MG63 (cell line): ENCODE results near the gene CFD. TPM values are rescaled to one million over a fixed set of nuclear protein-coding genes. Genes with fewer than 3 reads are reported as not detected.
"Not testable (repeated sequence)": the region's sequence is repeated elsewhere in the genome, so short reads cannot be mapped to it uniquely, and the experiment has no call there.

Experiments used
- DNase-seq: peaks from one replicate; pipeline ENCODE4 v3.0.0-alpha.2; 2020
- H3K27me3 ChIP-seq: fragments of 250-450 bp; sonication (Bioruptor Pico); 2 replicates; pipeline ENCODE4 v1.5.1; 2020; ENCODE audit warnings: mild to moderate bottlenecking, moderate library complexity
- H3K36me3 ChIP-seq: fragments of 250-450 bp; sonication (Bioruptor Pico); 2 replicates; pipeline ENCODE4 v1.5.1; 2020; ENCODE audit warnings: mild to moderate bottlenecking, moderate library complexity
- H3K4me3 ChIP-seq: fragments of 250-450 bp; sonication (Bioruptor Pico); 2 replicates; pipeline ENCODE4 v1.5.1; 2020; ENCODE audit warnings: mild to moderate bottlenecking, moderate library complexity
- H3K9me3 ChIP-seq: fragments of 250-450 bp; sonication (Bioruptor Pico); 2 replicates; pipeline ENCODE4 v1.5.1; 2020; ENCODE audit warnings: mild to moderate bottlenecking, moderate library complexity
- total RNA-seq: library from RNA; depleted of rRNA; stranded (reverse); fragments of >200 nt; shearing (Covaris generic); gene quantifications from 2 replicates; pipeline ENCODE4 v1.2.3, GENCODE V29; 2014; ENCODE audit warnings: low replicate concordance; rRNA removed

CFD gene
- 2.8 TPM in 1 of 2 replicates, not detected in the other for total RNA-seq

DNA sequence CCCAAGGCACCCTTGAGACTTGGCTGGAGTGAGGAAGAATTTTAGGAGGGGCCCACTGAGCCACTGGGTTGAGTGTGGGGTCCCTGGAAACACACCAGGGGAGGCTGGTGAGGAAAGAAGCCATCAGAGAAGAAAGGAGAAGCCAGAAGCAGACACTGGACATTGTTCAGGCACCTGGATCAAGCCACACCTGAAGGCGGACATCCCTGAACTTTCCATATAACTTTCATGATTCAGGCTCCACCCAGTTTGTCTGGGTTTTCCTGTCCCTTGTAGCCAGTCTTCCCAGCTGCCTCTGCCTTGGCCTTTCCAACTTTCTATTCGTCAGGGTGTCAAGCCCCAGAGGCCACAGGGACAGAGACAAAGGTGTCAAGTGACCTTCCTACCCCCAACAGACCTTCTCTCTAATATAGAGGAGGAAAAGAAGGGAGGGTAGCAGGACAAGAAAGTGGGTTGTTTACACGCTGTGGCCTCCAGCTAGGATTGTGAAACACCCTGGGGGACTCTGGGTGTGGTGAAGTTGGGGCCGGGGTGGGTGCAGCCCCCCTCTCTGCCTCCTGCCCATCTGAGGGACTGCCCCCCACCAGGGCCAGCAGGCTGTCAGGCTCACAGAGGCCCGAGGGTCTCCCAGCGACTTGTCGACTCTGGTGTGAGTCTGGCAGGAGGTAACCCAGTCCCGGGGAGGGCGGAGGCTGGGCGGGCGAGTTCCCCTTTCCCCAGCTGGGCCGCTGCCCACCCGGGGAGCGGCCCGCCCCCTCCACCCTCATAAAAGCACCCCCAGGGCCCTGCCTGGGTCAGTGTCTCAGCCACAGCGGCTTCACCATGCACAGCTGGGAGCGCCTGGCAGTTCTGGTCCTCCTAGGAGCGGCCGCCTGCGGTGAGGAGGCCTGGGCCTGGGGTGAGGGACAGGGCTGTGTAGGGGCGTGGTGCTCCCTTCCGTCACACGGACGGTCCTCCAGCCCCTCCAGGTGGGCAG, at the start of gene CFD:
Gene CFD, plus strand, starts transcription at position 797 of the 976 bp plus-strand sequence. Its CDS starts 26 bp downstream, at position 823.
- no peak for DNase-seq
- Histone ChIP-seq H3K4me3 (no peak within 1 kb of the TSS), H3K27me3 (no peaks in the 10 kb centered on the region; the same call in 1 of the 2 replicates), H3K36me3 (no peaks in the 10 kb centered on the region), H3K9me3 (no peaks in the 10 kb centered on the region)

DNA sequence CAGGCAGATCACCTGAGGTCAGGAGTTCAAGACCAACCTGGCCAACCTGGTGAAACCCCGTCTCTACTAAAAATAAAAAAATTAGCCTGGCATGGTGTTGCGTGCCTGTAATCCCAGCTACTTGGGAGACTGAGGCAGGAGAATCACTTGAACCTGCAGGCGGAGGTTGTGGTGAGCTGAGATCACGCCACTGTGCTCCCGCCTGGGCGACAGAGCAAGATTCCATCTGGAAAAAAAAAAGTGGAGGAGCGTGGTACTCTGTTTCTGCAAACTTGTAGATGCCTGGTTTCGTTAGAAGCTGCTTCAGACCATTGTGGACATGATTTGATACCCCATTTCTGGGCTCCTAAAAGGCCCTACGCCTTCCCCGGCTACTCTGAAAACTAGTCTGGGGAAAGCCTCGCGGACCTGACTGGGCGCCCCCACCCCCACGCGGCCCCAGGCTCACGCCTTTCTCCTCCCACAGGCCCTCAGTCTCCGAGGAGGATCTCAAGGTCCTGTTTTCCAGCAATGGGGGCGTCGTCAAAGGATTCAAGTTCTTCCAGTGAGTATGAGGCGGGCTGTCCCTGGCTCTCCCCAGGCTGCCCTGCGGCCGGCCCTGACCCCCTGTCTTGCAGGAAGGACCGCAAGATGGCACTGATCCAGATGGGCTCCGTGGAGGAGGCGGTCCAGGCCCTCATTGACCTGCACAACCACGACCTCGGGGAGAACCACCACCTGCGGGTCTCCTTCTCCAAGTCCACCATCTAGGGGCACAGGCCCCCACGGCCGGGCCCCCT, 49.2 kb upstream of the CFD start:
- no peaks in the 10 kb centered on the region for H3K9me3 ChIP-seq
- H3K27me3 ChIP-seq: no peaks in the 10 kb centered on the region
- no peak for DNase-seq
- H3K4me3 ChIP-seq: no peak overlapping the region
- peaks cover 45% of the 10 kb centered on the region for H3K36me3 ChIP-seq

- no peak overlapping the region for H3K4me3 ChIP-seq
- DNase-seq: no peak
- H3K27me3 ChIP-seq: no peaks in the 10 kb centered on the region
- H3K9me3 ChIP-seq: no peaks in the 10 kb centered on the region
- peaks cover 41% of the 10 kb centered on the region for H3K36me3 ChIP-seq
Measured at GRCh38 chr19:810883-811489, 48.5 kb upstream of the CFD start.

DNA sequence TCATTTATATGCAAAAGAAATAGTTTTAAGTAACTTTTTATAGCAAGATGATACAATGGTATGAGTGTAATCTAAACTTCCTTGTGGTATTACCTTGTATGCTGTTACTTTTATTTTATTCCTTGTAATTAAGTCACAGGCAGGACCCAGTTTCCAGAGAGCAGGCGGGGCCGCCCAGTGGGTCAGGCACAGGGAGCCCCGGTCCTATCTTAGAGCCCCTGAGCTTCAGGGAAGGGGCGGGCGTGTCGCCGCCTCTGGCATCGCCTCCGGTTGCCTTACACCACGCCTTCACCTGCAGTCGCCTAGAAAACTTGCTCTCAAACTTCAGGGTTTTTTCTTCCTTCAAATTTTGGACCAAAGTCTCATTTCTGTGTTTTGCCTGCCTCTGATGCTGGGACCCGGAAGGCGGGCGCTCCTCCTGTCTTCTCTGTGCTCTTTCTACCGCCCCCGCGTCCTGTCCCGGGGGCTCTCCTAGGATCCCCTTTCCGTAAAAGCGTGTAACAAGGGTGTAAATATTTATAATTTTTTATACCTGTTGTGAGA, 47.9 kb upstream of the CFD start:
- Histone ChIP-seq H3K36me3 (peaks cover 39% of the 10 kb centered on the region), H3K9me3 (no peaks in the 10 kb centered on the region), H3K27me3 (no peaks in the 10 kb centered on the region), H3K4me3 (no peak overlapping the region)
- no peak for DNase-seq

DNA sequence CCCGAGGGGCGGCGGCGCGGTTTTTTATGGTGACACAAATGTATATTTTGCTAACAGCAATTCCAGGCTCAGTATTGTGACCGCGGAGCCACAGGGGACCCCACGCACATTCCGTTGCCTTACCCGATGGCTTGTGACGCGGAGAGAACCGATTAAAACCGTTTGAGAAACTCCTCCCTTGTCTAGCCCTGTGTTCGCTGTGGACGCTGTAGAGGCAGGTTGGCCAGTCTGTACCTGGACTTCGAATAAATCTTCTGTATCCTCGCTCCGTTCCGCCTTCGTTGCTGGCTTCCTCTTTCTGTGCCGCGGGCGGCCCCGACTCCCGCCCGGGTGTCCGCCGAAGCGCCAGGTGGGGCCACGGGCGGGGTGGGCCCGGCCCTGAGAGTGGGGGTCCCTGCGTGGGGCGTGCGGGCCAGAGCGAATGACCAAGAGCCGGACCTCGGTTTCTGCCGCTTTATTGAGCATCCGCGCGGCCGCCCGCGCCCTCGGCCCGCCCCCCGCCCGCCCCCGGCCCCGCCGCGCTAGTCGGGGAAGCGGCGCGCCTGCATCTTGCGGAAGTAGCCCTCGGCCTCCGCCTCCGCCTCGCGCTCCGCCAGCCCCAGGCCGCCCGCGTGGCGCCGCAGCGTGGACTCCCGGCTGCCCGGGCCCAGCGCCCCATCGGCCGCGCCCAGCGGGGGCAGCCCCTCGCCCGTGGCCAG, 47.3 kb upstream of the CFD start:
- DNase-seq: no peak
- H3K36me3 ChIP-seq: peaks cover 33% of the 10 kb centered on the region
- H3K27me3 ChIP-seq: no peaks in the 10 kb centered on the region
- H3K4me3 ChIP-seq: no peak overlapping the region
- H3K9me3 ChIP-seq: no peaks in the 10 kb centered on the region

DNA sequence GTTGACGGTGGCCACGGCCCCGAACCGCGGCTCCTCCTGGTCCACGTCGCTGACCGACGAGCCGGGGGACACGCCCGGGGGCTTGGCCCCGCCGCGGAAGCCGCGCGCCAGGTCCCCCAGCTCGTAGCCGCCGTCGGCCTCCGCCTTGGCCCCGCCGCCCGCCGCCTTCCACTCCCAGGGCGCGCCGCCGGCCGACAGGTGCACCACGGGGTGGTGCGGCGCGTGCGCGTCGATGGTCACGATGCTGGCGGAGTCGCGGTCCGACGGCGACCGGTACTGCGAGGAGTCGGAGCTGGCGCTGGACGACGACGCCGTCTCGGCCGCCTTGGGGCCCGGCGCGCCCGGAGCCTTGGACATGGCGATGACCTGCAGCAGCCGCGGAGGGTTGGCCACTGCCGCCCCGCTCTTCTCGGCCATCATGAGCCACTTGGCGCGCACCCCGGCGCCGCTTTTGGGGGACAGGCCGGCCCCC, 46.7 kb upstream of the CFD start:
- no peak for DNase-seq
- Histone ChIP-seq H3K27me3 (no peaks in the 10 kb centered on the region), H3K9me3 (no peaks in the 10 kb centered on the region), H3K4me3 (no peak overlapping the region), H3K36me3 (peaks cover 27% of the 10 kb centered on the region)

- Histone ChIP-seq H3K9me3 (no peaks in the 10 kb centered on the region), H3K36me3 (peaks cover 24% of the 10 kb centered on the region), H3K4me3 (no peak overlapping the region), H3K27me3 (no peaks in the 10 kb centered on the region)
- DNase-seq: no peak
Measured at GRCh38 chr19:813219-814151, 46.0 kb upstream of the CFD start.

- Histone ChIP-seq H3K36me3 (peaks cover 19% of the 10 kb centered on the region), H3K4me3 (no peak overlapping the region), H3K9me3 (no peaks in the 10 kb centered on the region), H3K27me3 (no peaks in the 10 kb centered on the region)
- no peak for DNase-seq
Measured at GRCh38 chr19:814152-815078, 45.0 kb upstream of the CFD start.

GRCh38 chr19:815079-815774, 44.2 kb upstream of the CFD start:
- DNase-seq: no peak
- Histone ChIP-seq H3K36me3 (peaks cover 12% of the 10 kb centered on the region), H3K4me3 (no peak overlapping the region), H3K9me3 (no peaks in the 10 kb centered on the region), H3K27me3 (no peaks in the 10 kb centered on the region)

GRCh38 chr19:815775-816499, 43.5 kb upstream of the CFD start:
- no peaks in the 10 kb centered on the region for H3K9me3 ChIP-seq
- no peaks in the 10 kb centered on the region for H3K27me3 ChIP-seq
- H3K4me3 ChIP-seq: no peak overlapping the region
- peaks cover 8% of the 10 kb centered on the region for H3K36me3 ChIP-seq
- no peak for DNase-seq

GRCh38 chr19:816500-816857, 43.0 kb upstream of the CFD start:
- Histone ChIP-seq H3K4me3 (no peak overlapping the region), H3K36me3 (peaks cover 4% of the 10 kb centered on the region; the same call in 1 of the 2 replicates), H3K27me3 (no peaks in the 10 kb centered on the region), H3K9me3 (no peaks in the 10 kb centered on the region)
- DNase-seq: no peak

GRCh38 chr19:820212-820611, 39.3 kb upstream of the CFD start:
- H3K36me3 ChIP-seq, H3K27me3 ChIP-seq, H3K9me3 ChIP-seq, DNase-seq, H3K4me3 ChIP-seq: not testable (repeated sequence)

DNA sequence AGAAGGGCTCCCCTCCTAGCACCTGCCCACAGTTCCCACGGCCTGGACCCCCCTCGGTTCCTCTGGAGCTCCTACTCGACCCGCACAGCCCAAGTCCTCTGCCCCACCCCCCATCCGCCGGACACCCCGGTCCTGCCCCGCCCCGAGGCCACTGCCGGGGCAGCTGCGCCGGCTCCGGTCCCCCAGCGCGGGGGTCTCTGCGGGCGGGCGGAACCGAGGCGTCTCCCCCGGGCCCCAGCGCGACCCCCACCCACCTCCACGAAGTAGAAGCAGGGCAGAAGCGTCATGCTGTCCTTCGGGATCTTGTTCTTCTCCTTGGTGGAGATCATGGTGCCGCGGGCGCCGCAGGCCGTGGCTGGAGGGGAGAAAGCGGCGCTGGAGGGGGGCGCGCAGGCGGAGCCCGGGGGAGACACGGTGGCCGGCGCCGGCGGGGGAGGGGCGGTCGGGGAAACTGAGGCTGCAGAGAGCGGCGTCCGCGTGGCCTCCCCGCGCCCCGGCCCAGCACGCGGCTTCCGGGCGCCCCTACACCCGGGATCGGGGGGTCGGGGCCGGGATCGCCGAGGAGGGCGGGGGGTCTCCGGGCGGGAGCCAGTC, 38.1 kb upstream of the CFD start:
- no peak overlapping the region for H3K4me3 ChIP-seq
- no peaks in the 10 kb centered on the region for H3K9me3 ChIP-seq
- H3K36me3 ChIP-seq: no peaks in the 10 kb centered on the region
- DNase-seq: no peak
- H3K27me3 ChIP-seq: no peaks in the 10 kb centered on the region
